Measurements from ENCODE around the gene NR5A1. TPM values are rescaled to one million over a fixed set of nuclear protein-coding genes. Genes with fewer than 3 reads are reported as not detected.

The NR5A1 gene
- total RNA-seq, 6 experiments from 2014 or later, result not detected

GRCh38 chr9:124439686-124440243 lies 67.4 kb downstream of the NR5A1 start:
- no peak for DNase-seq
- no peak overlapping the region for H3K27ac Mint-ChIP-seq
- H3K4me1 Mint-ChIP-seq (ENCODE audit: low read depth), result no peaks in the 10 kb centered on the region
- peaks cover 22% of the 10 kb centered on the region for H3K27me3 Mint-ChIP-seq (ENCODE audit: insufficient read depth)
- H3K36me3 Mint-ChIP-seq (ENCODE audit: low read depth), result no peaks in the 10 kb centered on the region; the same call in 1 of the 2 replicates
- no peak overlapping the region for H3K4me3 Mint-ChIP-seq
- no peak for TF ChIP-seq CTCF (IDR thresholded peaks at IDR 0.05)
- H3K9me3 Mint-ChIP-seq, result peaks cover 7% of the 10 kb centered on the region

GRCh38 chr9:124439086-124439485 lies 68.1 kb downstream of the NR5A1 start:
- H3K36me3 Mint-ChIP-seq (ENCODE audit: low read depth), result no peaks in the 10 kb centered on the region; the same call in 1 of the 2 replicates
- H3K9me3 Mint-ChIP-seq, result peaks cover 7% of the 10 kb centered on the region
- no peak for TF ChIP-seq CTCF (IDR thresholded peaks at IDR 0.05)
- no peak for DNase-seq
- no peak overlapping the region for H3K27ac Mint-ChIP-seq
- no peak overlapping the region for H3K4me3 Mint-ChIP-seq
- H3K27me3 Mint-ChIP-seq (ENCODE audit: insufficient read depth), result peaks cover 21% of the 10 kb centered on the region
- H3K4me1 Mint-ChIP-seq (ENCODE audit: low read depth), result no peaks in the 10 kb centered on the region

- no peak for TF ChIP-seq CTCF (IDR thresholded peaks at IDR 0.05)
- Mint-ChIP-seq H3K36me3 (ENCODE audit: low read depth) (no peaks in the 10 kb centered on the region; the same call in 1 of the 2 replicates), H3K27ac (no peak overlapping the region), H3K27me3 (ENCODE audit: insufficient read depth) (peaks cover 25% of the 10 kb centered on the region), H3K4me3 (no peak overlapping the region), H3K4me1 (ENCODE audit: low read depth) (no peaks in the 10 kb centered on the region), H3K9me3 (peaks cover 7% of the 10 kb centered on the region)
- no peak for DNase-seq
Measured at GRCh38 chr9:124438091-124438490, 69.1 kb downstream of the NR5A1 start.

- TF ChIP-seq CTCF (IDR thresholded peaks at IDR 0.05), result no peak
- Mint-ChIP-seq H3K27me3 (ENCODE audit: insufficient read depth) (peaks cover 33% of the 10 kb centered on the region), H3K36me3 (ENCODE audit: low read depth) (no peaks in the 10 kb centered on the region; the same call in 1 of the 2 replicates), H3K27ac (no peak overlapping the region), H3K4me1 (ENCODE audit: low read depth) (no peaks in the 10 kb centered on the region), H3K4me3 (no peak overlapping the region), H3K9me3 (peaks cover 4% of the 10 kb centered on the region)
- DNase-seq, result no peak
Measured at GRCh38 chr9:124437086-124437485, 70.1 kb downstream of the NR5A1 start.

GRCh38 chr9:124436320-124436719 lies 70.9 kb downstream of the NR5A1 start:
- Mint-ChIP-seq H3K36me3 (ENCODE audit: low read depth) (no peaks in the 10 kb centered on the region; the same call in 1 of the 2 replicates), H3K27ac (no peak overlapping the region), H3K4me1 (ENCODE audit: low read depth) (no peaks in the 10 kb centered on the region), H3K27me3 (ENCODE audit: insufficient read depth) (peaks cover 37% of the 10 kb centered on the region), H3K4me3 (no peak overlapping the region), H3K9me3 (peaks cover 4% of the 10 kb centered on the region; the same call in 1 of the 2 replicates)
- TF ChIP-seq CTCF (IDR thresholded peaks at IDR 0.05), result no peak
- no peak for DNase-seq

Other genes starting within 250 kb of the NR5A1 start
- gene NEK6, start 249.4 kb downstream of the NR5A1 start, total RNA-seq (2021; fragmentation: NEBNext Ultra II Directional; extraction: Animal tissue kit (Norgen Biotek cat#: 25700)), result 10 to 100 TPM; 66.5 to 81.1 (median 71.4) TPM
- gene PSMB7, start 92.0 kb downstream of the NR5A1 start, total RNA-seq (2021; fragmentation: NEBNext Ultra II Directional; extraction: Animal tissue kit (Norgen Biotek cat#: 25700)), result 100 to 1,000 TPM; 220 to 267 (median 263) TPM
- not detected for gene ADGRD2, start 56.9 kb downstream of the NR5A1 start, total RNA-seq (2021; fragmentation: NEBNext Ultra II Directional; extraction: Animal tissue kit (Norgen Biotek cat#: 25700))

Measured in HFFc6 (cell line).